Measurements from ENCODE around the gene LTK. TPM values are rescaled to one million over a fixed set of nuclear protein-coding genes. Genes with fewer than 3 reads are reported as not detected.

Gene LTK
- total RNA-seq, 3 donors from 2014 or later: 0.11 to 0.24 (median 0.23) TPM

GRCh38 chr15:41462084-41462795, 51.4 kb downstream of the LTK start:
- no peaks in the 10 kb centered on the region for H3K9me3 Mint-ChIP-seq
- no peaks in the 10 kb centered on the region for H3K27me3 Mint-ChIP-seq (ENCODE audit: low read depth)
- DNase-seq (no peak), ATAC-seq (no peak)
- peaks cover 7% of the 10 kb centered on the region for H3K4me1 Mint-ChIP-seq (ENCODE audit: low read depth)
- H3K36me3 Mint-ChIP-seq (ENCODE audit: insufficient read depth): peaks cover 31% of the 10 kb centered on the region
- no peak overlapping the region for H3K4me3 Mint-ChIP-seq

Other genes with a start within 250 kb of the LTK start
- 10 to 100 TPM in 1 of 3 donors, 1 to 10 TPM in 2; 8.5 to 10.2 (median 9.5) TPM for gene OIP5, start 181.2 kb downstream of the LTK start, total RNA-seq
- 10 to 100 TPM; 10.1 to 19.0 (median 18.5) TPM for gene NUSAP1, start 180.9 kb downstream of the LTK start, total RNA-seq
- gene NDUFAF1, start 111.3 kb downstream of the LTK start, total RNA-seq: 10 to 100 TPM; 28.6 to 31.4 (median 29.3) TPM
- 10 to 100 TPM; 28.6 to 38.3 (median 32.6) TPM for gene RTF1, start 96.7 kb downstream of the LTK start, total RNA-seq
- under 1 TPM; 0.20 to 0.47 (median 0.27) TPM for gene ITPKA, start 20.0 kb downstream of the LTK start, total RNA-seq
- 10 to 100 TPM; 63.6 to 70.4 (median 66.2) TPM for gene RPAP1, start 30.4 kb upstream of the LTK start, total RNA-seq
- gene TYRO3, start 45.4 kb upstream of the LTK start, total RNA-seq: 1 to 10 TPM; 2.2 to 2.9 (median 2.3) TPM
- 10 to 100 TPM; 27.9 to 37.3 (median 31.6) TPM for gene MGA, start 146.6 kb upstream of the LTK start, total RNA-seq